HFFc6 (cell line): ENCODE measurements around the gene VPS51. TPM values are rescaled to one million over a fixed set of nuclear protein-coding genes. Genes with fewer than 3 reads are reported as not detected.

Experiments
- DNase-seq: peaks from one replicate; pipeline ENCODE4 v3.0.0-alpha.2; 2018
- H3K27ac Mint-ChIP-seq: 2 replicates; pipeline ENCODE4 v1.8.0; 2020; ENCODE audit warnings: mild to moderate bottlenecking, mixed read lengths
- H3K27me3 Mint-ChIP-seq: 2 replicates; pipeline ENCODE4 v1.8.0; 2021; ENCODE audit warnings: mild to moderate bottlenecking, moderate library complexity, mixed read lengths; ENCODE audit not compliant: insufficient read depth
- H3K36me3 Mint-ChIP-seq: 2 replicates; pipeline ENCODE4 v1.8.0; 2021; ENCODE audit warnings: low read depth, mixed read lengths
- H3K4me1 Mint-ChIP-seq: 2 replicates; pipeline ENCODE4 v1.8.0; 2020; ENCODE audit warnings: low read depth, mixed read lengths
- H3K4me3 Mint-ChIP-seq: 2 replicates; pipeline ENCODE4 v1.8.0; 2020; ENCODE audit warnings: mild to moderate bottlenecking, moderate library complexity, mixed read lengths
- H3K9me3 Mint-ChIP-seq: 2 replicates; pipeline ENCODE4 v1.8.0; 2020; ENCODE audit warnings: mild to moderate bottlenecking, mixed read lengths
- CTCF ChIP-seq: fragments of 200-600 bp; sonication (generic); IDR thresholded peaks from 2 replicates; pipeline ENCODE4 v1.5.0; 2021; ENCODE audit warnings: antibody characterized with exemption, mild to moderate bottlenecking
- total RNA-seq, 6 experiments: library from RNA; stranded (reverse); fragmentation: NEBNext Ultra II Directional; extraction: Animal tissue kit (Norgen Biotek cat#: 25700); gene quantifications; 2 replicates in 1 of 6; 3 replicates in 5 of 6; pipeline ENCODE4 v1.2.3, GENCODE V29; 2021

The VPS51 gene
- total RNA-seq, 6 experiments from 2014 or later: 61.2 to 90.1 (median 79.4) TPM

- no peaks in the 10 kb centered on the region for H3K9me3 Mint-ChIP-seq
Observed at GRCh38 chr11:65127473-65128181, 31.6 kb downstream of the VPS51 start.

GRCh38 chr11:65128182-65129145, 32.5 kb downstream of the VPS51 start:
- H3K9me3 Mint-ChIP-seq: no peaks in the 10 kb centered on the region
- peaks cover 23% of the 10 kb centered on the region for H3K4me1 Mint-ChIP-seq
- no peak for TF ChIP-seq CTCF
- H3K36me3 Mint-ChIP-seq: peaks cover 19% of the 10 kb centered on the region
- no peak for DNase-seq
- H3K4me3 Mint-ChIP-seq: no peak overlapping the region
- no peaks in the 10 kb centered on the region; the same call in 1 of the 2 replicates for H3K27me3 Mint-ChIP-seq
- no peak overlapping the region for H3K27ac Mint-ChIP-seq

More at GRCh38 chr11:65127473-65128181, 31.6 kb downstream of the VPS51 start:
- Mint-ChIP-seq H3K27me3 (no peaks in the 10 kb centered on the region; the same call in 1 of the 2 replicates), H3K4me3 (no peak overlapping the region), H3K27ac (no peak overlapping the region), H3K36me3 (peaks cover 11% of the 10 kb centered on the region), H3K4me1 (peaks cover 14% of the 10 kb centered on the region)
- no peak for DNase-seq
- no peak for TF ChIP-seq CTCF

DNA sequence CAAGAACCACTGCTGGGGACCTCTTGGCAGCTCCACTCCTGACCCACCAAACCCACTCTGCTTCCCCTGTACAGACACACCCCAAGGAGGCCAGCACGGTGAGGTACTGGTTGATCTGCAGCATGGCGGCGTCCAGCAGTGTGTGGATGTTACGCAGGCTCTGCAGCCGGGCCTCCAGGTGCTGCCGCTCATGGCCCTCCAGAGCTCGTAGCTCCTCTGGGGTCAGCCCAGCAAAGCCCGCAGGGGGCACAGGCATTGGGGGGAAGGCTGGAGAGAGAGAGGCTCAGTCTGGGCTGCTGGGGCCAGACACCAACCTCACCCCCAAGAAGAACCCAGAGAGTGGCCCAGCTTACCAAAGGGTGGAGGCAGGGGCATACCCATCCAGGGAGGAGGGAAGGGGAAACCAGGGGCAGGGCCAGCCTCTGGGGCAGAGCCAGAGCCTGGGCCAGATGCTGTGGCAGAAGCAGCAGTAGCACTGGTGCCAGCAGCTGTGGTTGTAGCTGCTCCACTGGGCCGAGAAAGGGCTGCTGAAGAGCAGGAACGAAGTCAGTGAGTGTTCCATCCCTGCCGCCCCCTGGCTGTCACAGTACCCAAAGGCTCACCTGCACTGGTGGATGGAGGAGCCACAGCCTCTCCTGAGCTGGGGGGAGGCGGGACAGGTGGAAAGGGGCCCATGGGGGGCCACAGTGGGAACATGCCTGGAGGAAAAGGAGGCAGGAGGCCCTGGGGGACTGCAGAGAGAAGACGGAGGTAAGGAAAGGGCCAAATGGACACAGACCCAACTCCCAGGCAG, 33.8 kb downstream of the VPS51 start:
- no peak for DNase-seq
- no peaks in the 10 kb centered on the region for H3K9me3 Mint-ChIP-seq
- TF ChIP-seq CTCF: no peak
- no peak overlapping the region for H3K4me3 Mint-ChIP-seq
- 0 out of 2 replicates have a peak, but pooled peaks cover 3% of the 10 kb centered on the region for H3K27me3 Mint-ChIP-seq
- no peak overlapping the region for H3K27ac Mint-ChIP-seq
- peaks cover 14% of the 10 kb centered on the region for H3K4me1 Mint-ChIP-seq
- H3K36me3 Mint-ChIP-seq: peaks cover 17% of the 10 kb centered on the region

GRCh38 chr11:65130631-65131416, 34.8 kb downstream of the VPS51 start:
- peaks cover 20% of the 10 kb centered on the region for H3K4me1 Mint-ChIP-seq
- H3K9me3 Mint-ChIP-seq: no peaks in the 10 kb centered on the region
- DNase-seq: no peak
- TF ChIP-seq CTCF: no peak
- H3K27ac Mint-ChIP-seq: no peak overlapping the region
- H3K36me3 Mint-ChIP-seq: peaks cover 17% of the 10 kb centered on the region
- no peak overlapping the region for H3K4me3 Mint-ChIP-seq
- 0 out of 2 replicates have a peak, but pooled peaks cover 3% of the 10 kb centered on the region for H3K27me3 Mint-ChIP-seq
